ENCODE measurements around the gene CFAP251. TPM values are rescaled to one million over a fixed set of nuclear protein-coding genes. Genes with fewer than 3 reads are reported as not detected.

The CFAP251 gene
- total RNA-seq, 2 experiments from 2014 or later, result 0.28 to 0.33 TPM

DNA sequence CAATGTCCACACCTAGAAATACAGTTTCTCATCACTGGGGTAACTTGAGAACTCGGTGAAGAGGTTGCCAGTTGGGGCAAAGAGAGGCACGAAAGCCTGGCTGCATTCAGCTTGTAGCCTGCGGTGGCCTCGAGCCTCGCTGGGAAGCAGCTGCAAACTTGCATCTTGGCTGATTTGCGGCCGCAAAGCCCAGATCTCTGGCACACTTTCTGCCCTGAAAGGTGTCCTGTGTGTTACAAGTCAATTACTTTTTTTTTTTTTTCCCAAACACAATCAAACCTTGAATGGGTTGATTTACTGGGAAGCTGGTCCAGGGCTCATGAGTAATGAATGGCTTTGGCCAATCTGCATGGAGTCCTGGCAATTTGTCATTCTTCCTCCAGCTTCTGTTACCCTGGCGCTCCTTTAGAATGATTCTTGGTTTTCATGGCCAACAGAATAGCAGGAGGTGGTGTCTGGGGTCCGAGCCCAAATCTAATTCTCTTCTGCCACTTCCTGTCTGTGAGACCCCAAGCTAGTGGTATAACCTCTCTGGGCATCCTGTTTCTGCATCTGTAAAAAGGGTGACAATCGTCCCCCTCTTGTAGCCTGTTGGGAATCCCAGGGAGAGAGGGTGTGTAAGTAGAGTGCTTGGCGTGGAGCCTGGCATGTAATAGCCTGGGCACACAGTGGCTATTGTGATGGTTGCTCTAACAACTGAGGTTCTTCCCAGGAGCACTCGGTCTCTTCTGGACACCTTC, 109.9 kb downstream of the CFAP251 start:
- no peaks in the 10 kb centered on the region for H3K36me3 ChIP-seq (ENCODE audit: insufficient read depth, low read length)
- DNase-seq, result no peak
- Mint-ChIP-seq H3K9me3 (no peaks in the 10 kb centered on the region), H3K27ac (no peak overlapping the region), H3K36me3 (ENCODE audit: low read depth) (peaks cover 1% of the 10 kb centered on the region), H3K4me1 (ENCODE audit: low read depth) (peaks cover 17% of the 10 kb centered on the region), H3K4me3 (no peak overlapping the region), H3K27me3 (peaks cover 1% of the 10 kb centered on the region)
- ChIA-PET POLR2A (interaction anchor here (1.5 kb wide), 1 partner anchor 140 kb away, joined by 3 read pairs; the partner anchor contains the start of gene PSMD9), CTCF (no interaction called here)
- TF ChIP-seq, protein P1, sequence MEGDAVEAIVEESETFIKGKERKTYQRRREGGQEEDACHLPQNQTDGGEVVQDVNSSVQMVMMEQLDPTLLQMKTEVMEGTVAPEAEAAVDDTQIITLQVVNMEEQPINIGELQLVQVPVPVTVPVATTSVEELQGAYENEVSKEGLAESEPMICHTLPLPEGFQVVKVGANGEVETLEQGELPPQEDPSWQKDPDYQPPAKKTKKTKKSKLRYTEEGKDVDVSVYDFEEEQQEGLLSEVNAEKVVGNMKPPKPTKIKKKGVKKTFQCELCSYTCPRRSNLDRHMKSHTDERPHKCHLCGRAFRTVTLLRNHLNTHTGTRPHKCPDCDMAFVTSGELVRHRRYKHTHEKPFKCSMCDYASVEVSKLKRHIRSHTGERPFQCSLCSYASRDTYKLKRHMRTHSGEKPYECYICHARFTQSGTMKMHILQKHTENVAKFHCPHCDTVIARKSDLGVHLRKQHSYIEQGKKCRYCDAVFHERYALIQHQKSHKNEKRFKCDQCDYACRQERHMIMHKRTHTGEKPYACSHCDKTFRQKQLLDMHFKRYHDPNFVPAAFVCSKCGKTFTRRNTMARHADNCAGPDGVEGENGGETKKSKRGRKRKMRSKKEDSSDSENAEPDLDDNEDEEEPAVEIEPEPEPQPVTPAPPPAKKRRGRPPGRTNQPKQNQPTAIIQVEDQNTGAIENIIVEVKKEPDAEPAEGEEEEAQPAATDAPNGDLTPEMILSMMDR (IDR thresholded peaks at IDR 0.05), result no peak
- H3K4me1 ChIP-seq (ENCODE audit: insufficient read depth, low read length), result peaks cover 13% of the 10 kb centered on the region
- peaks cover 0 to 3% of the 10 kb centered on the region in 2 experiments for H3K9me3 ChIP-seq (ENCODE audit: control insufficient read depth in 1 of 2, insufficient read depth in 1 of 2, low read length in 2 of 2)
- H3K27me3 ChIP-seq (ENCODE audit: control insufficient read depth in 1 of 2, insufficient read depth in 2 of 2, low read length in 2 of 2), result peaks cover 0 to 10% of the 10 kb centered on the region in 2 experiments
- no peak for ATAC-seq (ENCODE audit: poor library complexity)
- intact Hi-C loops (cut with DNase I, micrococcal nuclease), result no loop called here
- no peak overlapping the region for H3K4me3 ChIP-seq (ENCODE audit: low read length)
- H3K27ac ChIP-seq (ENCODE audit: low read depth in 1 of 2, low read length in 2 of 2), result no peak overlapping the region

DNA sequence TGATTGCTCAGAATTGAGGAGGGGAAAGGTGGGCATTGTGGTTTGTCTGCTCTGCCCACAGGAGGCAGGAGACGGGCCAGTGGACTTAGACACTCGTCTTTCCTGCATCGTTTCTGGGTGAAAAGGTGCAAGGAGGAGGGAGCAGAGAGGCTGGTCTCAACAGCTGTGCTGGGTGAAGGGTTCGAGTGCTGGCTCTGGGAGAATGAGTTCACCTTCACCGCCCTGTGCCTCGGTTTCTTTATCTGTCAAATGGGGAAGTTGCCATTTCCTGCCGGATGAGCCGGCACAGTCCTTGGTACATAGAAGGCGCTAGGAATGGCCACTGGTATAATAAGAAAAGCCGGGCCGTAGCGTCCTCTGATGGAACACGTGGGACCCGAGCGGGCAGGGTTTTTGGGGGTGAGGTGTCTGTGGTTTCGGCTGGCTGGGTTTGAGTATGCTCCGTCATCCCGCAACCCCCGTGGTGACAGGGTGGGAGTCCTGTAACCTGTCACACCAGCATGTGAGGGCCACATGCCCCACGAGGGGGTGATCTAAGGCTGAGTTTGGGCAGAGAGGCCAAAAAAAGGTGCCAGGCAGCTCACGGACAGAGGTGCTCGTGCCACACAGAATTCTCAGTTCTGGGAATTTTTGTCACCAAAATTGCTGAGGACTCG, 110.6 kb downstream of the CFAP251 start:
- Mint-ChIP-seq H3K4me3 (no peak overlapping the region), H3K9me3 (no peaks in the 10 kb centered on the region), H3K4me1 (ENCODE audit: low read depth) (peaks cover 17% of the 10 kb centered on the region), H3K27me3 (no peaks in the 10 kb centered on the region), H3K36me3 (ENCODE audit: low read depth) (no peaks in the 10 kb centered on the region), H3K27ac (no peak overlapping the region)
- DNase-seq (peak in 1 of 14 experiments; percentile 29), ATAC-seq (ENCODE audit: poor library complexity) (no peak)
- ChIA-PET POLR2A (interaction anchor here (1.5 kb wide), 1 partner anchor 141 kb away, joined by 3 read pairs; the partner anchor contains the start of gene PSMD9), CTCF (no interaction called here)
- Histone ChIP-seq H3K4me1 (ENCODE audit: insufficient read depth, low read length) (peaks cover 6% of the 10 kb centered on the region), H3K36me3 (ENCODE audit: insufficient read depth, low read length) (no peaks in the 10 kb centered on the region), H3K27ac (ENCODE audit: low read depth in 1 of 2, low read length in 2 of 2) (no peak overlapping the region), H3K4me3 (ENCODE audit: low read length) (no peak overlapping the region), H3K27me3 (ENCODE audit: control insufficient read depth in 1 of 2, insufficient read depth in 2 of 2, low read length in 2 of 2) (peaks cover 0 to 5% of the 10 kb centered on the region in 2 experiments), H3K9me3 (ENCODE audit: control insufficient read depth in 1 of 2, insufficient read depth in 1 of 2, low read length in 2 of 2) (peaks cover 0 to 3% of the 10 kb centered on the region in 2 experiments)
- intact Hi-C loops (cut with DNase I, micrococcal nuclease), result no loop called here
- TF ChIP-seq, protein P1 (IDR thresholded peaks at IDR 0.05), result no peak

DNA sequence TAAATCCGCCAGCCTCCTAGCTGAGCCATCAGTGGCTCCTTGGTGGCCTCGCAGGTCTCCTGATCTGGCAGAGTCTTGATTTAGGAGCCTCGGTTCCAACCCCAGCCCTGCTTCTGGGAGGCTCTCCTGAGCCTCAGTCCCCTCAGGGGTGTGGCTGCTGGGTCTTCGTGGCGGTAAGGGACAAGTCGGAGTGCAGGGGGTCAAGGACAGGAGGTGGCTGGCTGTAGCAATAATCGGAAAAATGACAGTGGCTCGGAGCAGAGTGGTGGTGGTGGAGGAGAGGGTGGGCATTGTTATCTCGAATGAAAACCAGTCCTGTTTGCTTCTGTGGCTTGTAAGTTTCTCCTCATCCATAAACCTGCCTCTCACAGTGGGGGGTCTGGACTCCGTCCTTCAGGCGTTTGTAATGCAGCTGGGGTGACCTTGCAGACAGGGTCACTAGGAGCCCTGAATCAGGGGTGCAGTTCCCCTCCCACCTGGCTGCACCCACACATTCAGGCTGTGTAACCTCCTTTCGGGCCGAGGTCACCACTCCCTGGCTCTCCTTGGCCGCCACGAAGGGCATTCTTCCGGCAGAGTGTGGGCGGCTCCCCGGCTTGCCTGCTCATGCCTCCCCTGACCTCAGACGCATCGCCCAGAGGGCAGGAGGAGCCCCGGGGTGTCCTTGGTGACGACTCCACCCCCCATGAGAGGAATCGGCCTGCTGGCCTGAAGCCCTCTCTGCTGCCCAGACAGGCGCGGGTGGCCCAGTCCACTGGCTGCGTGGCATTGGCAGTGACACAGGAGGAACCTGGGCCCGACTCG, 111.4 kb downstream of the CFAP251 start:
- Histone ChIP-seq H3K27ac (ENCODE audit: low read depth in 1 of 2, low read length in 2 of 2) (no peak overlapping the region), H3K4me3 (ENCODE audit: low read length) (no peak overlapping the region), H3K4me1 (ENCODE audit: insufficient read depth, low read length) (peaks cover 3% of the 10 kb centered on the region), H3K36me3 (ENCODE audit: insufficient read depth, low read length) (no peaks in the 10 kb centered on the region), H3K27me3 (ENCODE audit: control insufficient read depth in 1 of 2, insufficient read depth in 2 of 2, low read length in 2 of 2) (peaks cover 0 to 5% of the 10 kb centered on the region in 2 experiments), H3K9me3 (ENCODE audit: control insufficient read depth in 1 of 2, insufficient read depth in 1 of 2, low read length in 2 of 2) (peaks cover 0 to 3% of the 10 kb centered on the region in 2 experiments)
- POLR2A ChIA-PET, result no interaction called here
- no peak overlapping the region for H3K4me3 Mint-ChIP-seq
- H3K27ac Mint-ChIP-seq, result no peak overlapping the region
- TF ChIP-seq, protein P1 (IDR thresholded peaks at IDR 0.05), result no peak
- no peaks in the 10 kb centered on the region for H3K36me3 Mint-ChIP-seq (ENCODE audit: low read depth)
- H3K9me3 Mint-ChIP-seq, result no peaks in the 10 kb centered on the region
- CTCF ChIA-PET, result interaction anchor here (0.5 kb wide), 1 partner anchor 31 kb away, joined by 3 read pairs; no protein-coding TSS in a partner anchor
- intact Hi-C loops (cut with DNase I, micrococcal nuclease), result no loop called here
- H3K27me3 Mint-ChIP-seq, result no peaks in the 10 kb centered on the region
- no peak for DNase-seq
- H3K4me1 Mint-ChIP-seq (ENCODE audit: low read depth), result peaks cover 17% of the 10 kb centered on the region
- no peak for ATAC-seq (ENCODE audit: poor library complexity)

Measured in CD4-positive, alpha-beta T cell (primary cell).